Body of pancreas (tissue), 4 donors: ENCODE results near the gene EFCAB7.

Experiments used
- CTCF ChIP-seq, 7 experiments: fragments of 450-650 bp in 4 of 7; fragments of 200-600 bp in 3 of 7; sonication (generic) in 3 of 7; IDR thresholded peaks; one replicate each; pipeline ENCODE4 v1.5.1; 2016 to 2019; ENCODE audit warnings: antibody characterized with exemption in 7 of 7
- POLR2A ChIP-seq, 3 donors: fragments of 450-650 bp; IDR thresholded peaks; one replicate each; pipeline ENCODE4 v1.6.1; 2016; ENCODE audit warnings: antibody characterized with exemption in 3 of 3, mild to moderate bottlenecking in 2 of 3

- no peak for TF ChIP-seq CTCF (IDR thresholded peaks at IDR 0.05)
- TF ChIP-seq POLR2A (IDR thresholded peaks at IDR 0.05), result no peak
These were observed 25.7 kb upstream of the EFCAB7 start for GRCh38 chr1:63497577-63497976.
